GM19238 (cell line): ENCODE measurements around the gene MYO10.
"Not testable (repeated sequence)": the region's sequence is repeated elsewhere in the genome, so short reads cannot be mapped to it uniquely, and the experiment has no call there.

Experiments
- DNase-seq: peaks from one replicate; pipeline ENCODE4 v3.0.0; 2011; ENCODE audit warnings: low spot score; ENCODE audit not compliant: insufficient read length

MYO10 gene

GRCh38 chr5:16744164-16744880 is 191.8 kb downstream of the MYO10 start:
- DNase-seq, result no peak

DNA sequence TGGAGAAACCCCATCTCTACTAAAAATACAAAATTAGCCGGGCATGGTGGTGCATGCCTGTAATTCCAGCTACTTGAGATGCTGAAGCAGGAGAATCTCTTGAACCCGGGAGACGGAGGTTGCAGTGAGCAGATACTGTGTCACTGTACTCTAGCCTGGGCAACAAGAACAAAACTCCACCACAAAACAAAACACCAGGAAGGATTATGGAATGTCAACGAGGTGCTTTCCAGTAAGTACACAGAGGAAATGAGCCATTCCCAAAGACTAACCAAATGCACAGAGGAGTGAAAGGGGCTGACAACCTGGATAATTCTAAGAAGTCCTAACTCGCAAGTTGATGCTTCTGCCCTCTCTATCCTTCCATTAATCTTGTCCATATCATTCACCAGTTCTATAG is 193.2 kb downstream of the MYO10 start:
- no peak for DNase-seq

GRCh38 chr5:16740811-16741392 is 195.2 kb downstream of the MYO10 start:
- DNase-seq, result no peak

- no peak for DNase-seq
These were observed 195.8 kb downstream of the MYO10 start for GRCh38 chr5:16740066-16740810.

- not testable (repeated sequence) for DNase-seq
These were observed 197.7 kb downstream of the MYO10 start for GRCh38 chr5:16738393-16738792.

GRCh38 chr5:16737620-16738364 is 198.3 kb downstream of the MYO10 start:
- DNase-seq, result no peak

DNA sequence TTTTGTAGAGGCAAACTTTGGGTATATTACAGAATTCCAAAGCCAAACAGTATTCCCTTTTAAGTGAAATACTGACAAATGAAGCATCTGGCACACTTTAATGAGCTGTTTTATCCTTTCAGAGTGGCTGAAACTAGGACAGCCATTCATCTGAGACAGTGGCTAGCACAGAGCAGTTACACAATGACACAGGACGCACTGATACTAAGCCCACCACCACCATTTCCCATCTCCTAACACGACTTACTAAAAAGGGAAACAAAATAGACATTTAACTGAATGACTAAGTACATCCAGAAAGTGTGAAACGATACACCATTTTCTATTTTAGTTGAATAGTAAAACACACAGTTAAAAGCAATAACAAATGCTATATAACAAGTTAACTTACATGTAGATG is 198.9 kb downstream of the MYO10 start:
- DNase-seq, result no peak

GRCh38 chr5:16736158-16736995 is 199.7 kb downstream of the MYO10 start:
- DNase-seq, result no peak

GRCh38 chr5:16735101-16736060 is 200.7 kb downstream of the MYO10 start:
- DNase-seq, result no peak

GRCh38 chr5:16733331-16734006 is 202.6 kb downstream of the MYO10 start:
- DNase-seq, result no peak

- DNase-seq, result no peak
These were observed 203.7 kb downstream of the MYO10 start for GRCh38 chr5:16732356-16732755.

GRCh38 chr5:16727755-16728325 is 208.2 kb downstream of the MYO10 start:
- DNase-seq, result no peak

DNA sequence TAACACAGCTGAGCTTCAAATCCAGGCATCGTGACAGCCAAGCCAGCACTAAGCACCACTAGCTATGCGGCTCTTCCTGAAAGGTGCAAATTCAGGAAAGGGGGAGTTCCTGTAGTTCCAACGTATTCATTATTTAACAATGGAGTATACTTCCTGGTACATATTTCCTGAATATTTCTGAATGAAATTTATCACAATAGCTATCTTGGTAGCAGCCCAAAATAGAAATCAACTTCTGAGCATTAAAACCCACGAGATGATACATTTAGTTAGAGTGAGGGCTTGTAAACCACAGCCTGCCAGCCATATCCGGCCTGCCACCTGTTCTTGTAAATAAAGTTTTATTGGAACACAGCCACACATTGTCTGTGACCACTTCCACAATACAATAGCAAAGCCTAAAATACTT is 209.5 kb downstream of the MYO10 start:
- DNase-seq, result no peak

- DNase-seq, result no peak
These were observed 210.5 kb downstream of the MYO10 start for GRCh38 chr5:16725575-16725974.

DNA sequence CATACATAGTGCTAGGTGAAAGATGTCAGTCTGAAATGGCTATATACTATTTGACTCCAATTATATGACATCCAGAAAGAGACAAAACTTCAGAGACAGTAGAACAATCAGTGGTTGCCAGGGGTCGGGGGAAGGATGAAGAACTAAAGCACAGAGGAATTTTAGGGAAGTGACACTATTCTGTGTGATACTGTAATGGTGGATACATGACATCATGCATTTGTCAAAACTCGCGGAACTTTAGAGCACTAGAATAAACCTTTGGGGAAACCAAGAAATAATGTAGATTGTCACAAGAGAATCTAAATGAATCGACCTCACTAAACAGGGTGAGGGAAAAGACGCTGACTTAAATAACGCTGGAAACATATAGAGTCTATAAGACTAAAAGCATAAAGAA is 212.3 kb downstream of the MYO10 start:
- DNase-seq, result no peak

GRCh38 chr5:16722097-16722495 is 214.0 kb downstream of the MYO10 start:
- no peak for DNase-seq

GRCh38 chr5:16721151-16722096 is 214.7 kb downstream of the MYO10 start:
- DNase-seq, result no peak

DNA sequence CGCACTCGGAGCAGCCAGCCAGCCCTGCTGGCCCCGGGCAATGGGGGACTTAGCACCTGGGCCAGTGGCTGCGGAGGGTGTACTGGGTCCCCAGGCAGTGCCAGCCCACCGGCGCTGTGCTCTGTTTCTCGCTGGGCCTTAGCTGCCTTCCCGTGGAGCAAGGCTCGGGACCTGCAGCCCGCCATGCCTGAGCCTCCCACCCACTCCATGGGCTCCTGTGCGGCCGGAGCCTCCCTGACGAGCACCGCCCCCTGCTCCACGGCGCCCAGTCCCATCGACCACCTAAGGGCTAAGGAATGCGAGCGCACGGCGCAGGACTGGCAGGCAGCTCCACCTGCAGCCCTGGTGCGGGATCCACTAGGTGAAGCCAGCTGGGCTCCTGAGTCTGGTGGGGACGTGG is 218.1 kb downstream of the MYO10 start:
- DNase-seq, result not testable (repeated sequence)
